Stimulated activated CD4-positive, alpha-beta T cell treated with anti-CD3 and anti-CD28 coated beads, Interleukin-1b, Interleukin-23, amount 100 ng/mL, for 4 hours (primary cell): ENCODE results near the gene CLDN10.
"Not testable (repeated sequence)": the region's sequence is repeated elsewhere in the genome, so short reads cannot be mapped to it uniquely, and the experiment has no call there.

Experiments
- DNase-seq, 2 donors: peaks; one replicate each; pipeline ENCODE4 v3.0.0-alpha.2; 2020; ENCODE audit warnings: low read depth in 2 of 2

The CLDN10 gene

DNA sequence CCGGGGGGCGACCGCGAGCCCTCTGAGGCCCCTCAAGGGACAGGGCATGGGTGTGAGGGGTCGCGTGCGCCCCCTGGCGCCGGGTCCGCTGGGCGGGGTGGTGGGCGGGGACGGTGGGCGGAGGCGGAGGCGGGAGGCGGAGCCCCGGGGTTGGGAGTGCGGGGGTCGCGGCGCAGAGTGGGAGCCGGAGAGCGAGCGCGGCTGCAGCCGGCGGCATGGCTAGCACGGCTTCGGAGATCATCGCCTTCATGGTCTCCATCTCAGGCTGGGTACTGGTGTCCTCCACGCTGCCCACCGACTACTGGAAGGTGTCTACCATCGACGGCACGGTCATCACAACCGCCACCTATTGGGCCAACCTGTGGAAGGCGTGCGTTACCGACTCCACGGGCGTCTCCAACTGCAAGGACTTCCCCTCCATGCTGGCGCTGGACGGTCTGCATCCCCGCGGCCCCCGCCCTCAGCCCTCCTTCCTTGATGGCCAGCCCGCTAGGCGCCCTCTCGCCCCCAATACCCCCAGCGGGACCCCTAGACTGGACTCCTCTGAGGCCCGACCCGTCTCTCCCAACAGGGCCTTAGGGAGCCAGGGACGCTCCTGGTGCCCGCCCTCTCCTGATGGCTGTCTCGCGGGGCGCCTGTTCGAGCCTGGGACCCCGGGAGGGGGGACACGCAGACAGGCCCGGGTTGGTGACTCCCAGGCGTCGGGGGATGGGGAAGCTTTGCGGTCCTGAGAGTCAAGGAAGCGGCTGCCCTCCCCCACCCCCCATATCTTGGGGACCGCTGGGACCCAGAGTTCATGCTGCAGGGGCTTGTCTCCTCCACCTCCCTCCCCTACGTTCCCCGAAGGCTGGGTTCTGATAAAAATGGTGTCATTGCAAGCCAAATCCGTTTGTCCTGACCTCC, at the start of gene CLDN10:
Gene CLDN10, plus strand, starts transcription at position 182 of the 903 bp plus-strand sequence. Its CDS starts 34 bp downstream, at position 216.
- DNase-seq: no peak

- no peak for DNase-seq
Observed at GRCh38 chr13:95503662-95504061, 48.9 kb upstream of the CLDN10 start.

DNA sequence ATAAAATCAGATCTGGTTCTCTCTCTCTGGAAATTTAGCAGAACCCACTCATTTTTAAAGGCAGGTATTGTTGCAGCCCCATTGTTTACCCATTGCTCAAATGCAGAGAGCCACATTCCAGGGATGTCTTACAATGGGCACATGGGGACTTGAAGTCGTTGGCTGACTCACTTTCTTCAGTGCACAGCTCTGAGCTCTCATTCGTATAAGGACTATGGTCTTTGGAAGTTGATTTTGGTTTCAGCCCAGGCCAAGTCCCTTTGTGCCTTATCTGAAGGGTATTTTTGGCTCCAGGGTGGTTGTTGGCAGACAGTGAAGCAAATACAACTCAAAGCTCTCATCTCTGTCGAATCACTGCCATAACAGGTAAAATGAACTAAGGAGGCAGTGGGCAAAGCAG, 47.3 kb upstream of the CLDN10 start:
- DNase-seq: no peak

GRCh38 chr13:95505986-95506385, 46.5 kb upstream of the CLDN10 start:
- DNase-seq: no peak

DNA sequence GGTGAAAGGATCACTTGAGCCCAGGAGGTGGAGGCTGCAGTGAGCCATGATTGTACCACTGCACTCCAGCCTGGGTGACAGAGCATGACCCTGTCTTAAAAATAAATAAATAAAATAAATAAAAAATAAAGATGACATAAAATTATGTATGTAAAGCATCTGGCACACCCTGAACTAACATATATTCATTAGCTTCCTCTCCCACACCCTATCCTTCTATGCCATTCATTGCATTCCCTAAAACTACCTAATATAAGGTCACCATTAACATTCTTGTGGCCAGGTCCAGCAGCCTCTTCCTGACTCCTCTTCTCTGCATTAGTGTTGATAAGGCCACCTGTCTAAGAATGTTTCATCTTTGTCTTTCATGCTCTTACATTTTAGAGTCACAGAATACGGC, 44.5 kb upstream of the CLDN10 start:
- DNase-seq: no peak

GRCh38 chr13:95508996-95509395, 43.5 kb upstream of the CLDN10 start:
- DNase-seq: no peak

GRCh38 chr13:95509521-95510310, 42.8 kb upstream of the CLDN10 start:
- DNase-seq: no peak

DNA sequence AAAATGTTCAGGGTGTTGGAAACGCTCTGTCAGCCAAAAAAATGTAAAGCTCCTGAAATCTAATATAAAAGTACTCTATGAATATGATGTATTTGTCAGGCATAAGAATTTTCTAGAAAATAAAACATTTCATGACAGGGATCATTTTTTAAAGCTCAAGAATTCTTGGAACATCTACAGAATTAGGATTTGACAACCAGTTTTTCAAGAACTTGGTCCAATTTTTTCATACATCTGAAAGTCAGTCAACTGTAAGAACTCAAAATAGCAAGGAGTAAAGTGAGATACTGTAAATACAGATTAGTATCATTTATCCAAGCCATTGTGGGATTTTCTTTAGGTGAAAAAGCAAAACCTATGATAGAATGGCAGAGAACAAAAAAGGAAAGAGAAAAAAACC, 41.6 kb upstream of the CLDN10 start:
- DNase-seq: no peak

DNA sequence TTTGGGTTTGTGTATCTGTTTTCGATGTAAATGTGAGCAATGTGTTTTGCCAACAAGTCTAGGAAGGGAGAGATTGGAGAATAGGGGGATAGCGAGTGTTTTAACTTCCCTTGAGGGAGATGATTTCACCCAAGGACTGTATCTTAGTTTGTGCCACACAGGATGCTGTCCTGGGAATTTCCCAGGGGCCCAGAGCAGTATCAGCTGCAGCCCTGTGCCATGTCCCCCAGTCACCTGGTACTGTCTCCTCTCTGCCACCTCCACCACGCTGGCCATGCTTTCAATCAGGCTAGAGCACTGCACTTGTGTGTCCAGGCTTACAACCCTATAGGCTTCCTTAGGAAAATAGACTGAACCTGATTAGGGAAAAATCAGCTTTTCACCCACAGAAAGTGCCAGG, 40.1 kb upstream of the CLDN10 start:
- no peak for DNase-seq

DNA sequence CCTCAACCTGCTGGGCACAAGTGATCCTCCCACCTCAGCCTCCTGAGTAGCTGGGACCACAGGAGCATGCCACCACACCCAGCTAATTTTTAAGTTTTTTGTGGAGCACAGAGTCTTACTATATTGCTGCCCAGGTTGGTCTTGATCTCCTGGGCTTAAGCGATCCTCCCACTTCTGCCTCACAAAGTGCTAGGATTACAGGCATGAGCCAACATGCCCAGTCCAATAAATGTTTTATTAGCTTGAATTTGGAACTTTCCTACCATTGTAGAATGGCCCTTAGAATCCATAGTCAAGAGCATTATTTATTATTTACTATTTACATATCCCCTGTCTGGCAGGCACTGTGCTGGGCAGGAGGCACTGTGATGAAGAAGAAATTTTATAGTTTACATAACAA, 39.6 kb upstream of the CLDN10 start:
- DNase-seq: no peak

- not testable (repeated sequence) for DNase-seq
Observed at GRCh38 chr13:95515606-95516005, 36.9 kb upstream of the CLDN10 start.

DNA sequence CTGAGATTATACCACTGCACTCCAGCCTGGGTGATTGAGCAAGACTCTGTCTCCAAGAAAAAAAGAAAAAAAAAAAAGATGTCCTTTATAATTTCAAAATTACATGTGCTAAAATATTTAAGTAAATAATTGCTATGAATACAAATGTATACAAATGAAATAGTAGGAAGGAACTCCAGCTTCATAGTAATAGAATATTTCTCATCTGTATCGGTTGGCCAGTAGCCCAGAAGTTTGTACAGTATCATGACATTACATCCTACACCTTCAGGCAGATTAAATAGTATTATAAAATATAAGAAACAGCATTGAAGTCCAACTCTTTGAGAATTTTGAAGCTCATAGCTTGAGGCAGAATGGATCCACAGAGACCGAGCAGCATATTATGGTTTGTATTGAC, 36.5 kb upstream of the CLDN10 start:
- no peak for DNase-seq

DNA sequence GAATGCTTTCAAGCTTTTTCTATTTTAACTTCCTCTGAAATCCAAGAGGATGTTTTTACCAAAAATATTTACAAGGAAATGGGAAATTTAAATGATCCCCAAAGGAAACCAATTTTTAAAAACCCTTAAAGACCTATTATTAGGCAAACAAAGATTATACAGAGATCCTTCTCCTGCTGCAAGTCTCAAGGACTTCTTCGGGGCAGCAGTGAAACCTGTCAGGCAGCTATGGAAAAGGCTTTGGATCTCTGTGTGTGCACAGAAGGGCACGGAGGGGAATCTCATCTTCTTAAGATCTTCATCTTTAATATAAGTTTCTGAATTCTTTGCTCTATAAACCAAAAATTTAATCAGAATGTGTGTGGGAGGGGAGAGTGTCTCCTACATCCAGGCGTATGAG, 36.0 kb upstream of the CLDN10 start:
- DNase-seq: no peak

DNA sequence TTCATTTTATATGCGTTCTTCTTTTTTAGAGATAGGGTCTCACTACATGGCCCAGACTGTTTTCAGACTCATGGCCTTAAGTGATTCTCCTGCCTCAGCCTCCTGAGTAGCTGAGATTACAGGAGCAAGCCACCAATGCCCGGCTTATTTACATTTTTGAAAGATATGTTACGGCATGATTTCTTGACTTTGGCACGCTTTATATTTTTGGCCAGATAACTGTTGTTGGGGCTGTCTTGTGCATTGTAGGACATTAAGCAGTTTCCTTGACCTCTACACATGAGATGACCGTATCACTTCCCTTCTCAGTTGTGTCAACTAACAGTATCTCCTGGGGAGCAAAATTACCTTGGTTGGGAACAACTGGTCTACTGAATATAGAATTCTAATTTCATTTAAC, 28.9 kb upstream of the CLDN10 start:
- no peak for DNase-seq

DNA sequence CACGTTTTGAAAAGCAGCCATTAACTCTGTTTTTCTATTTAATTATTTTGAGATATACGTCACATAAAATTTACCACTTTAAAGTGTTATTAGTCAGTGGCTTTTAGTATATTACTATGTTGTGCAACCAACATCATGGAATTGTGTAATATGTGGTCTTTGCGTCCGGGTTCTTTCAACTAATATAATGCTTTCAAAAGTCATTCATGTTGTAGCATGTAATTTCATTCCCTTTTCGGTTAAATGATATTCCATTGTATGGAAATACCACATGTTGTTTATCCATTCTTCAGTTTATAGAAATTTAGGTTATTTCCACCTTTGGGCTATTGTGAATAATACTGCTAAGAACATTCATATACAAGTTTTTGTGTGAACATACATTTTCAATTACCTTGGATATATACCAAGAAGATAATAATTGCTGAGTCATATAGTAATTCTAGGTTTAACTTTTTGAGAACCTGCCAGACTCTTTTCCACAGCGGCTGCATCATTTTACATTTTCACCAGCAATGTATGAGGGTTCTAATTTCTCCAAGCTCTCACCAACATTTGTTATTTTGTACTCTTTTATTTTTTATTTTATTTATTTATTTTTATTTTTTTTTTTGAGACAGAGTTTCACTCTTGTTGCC, 28.1 kb upstream of the CLDN10 start:
- no peak for DNase-seq

GRCh38 chr13:95527955-95528354, 24.6 kb upstream of the CLDN10 start:
- no peak for DNase-seq

DNA sequence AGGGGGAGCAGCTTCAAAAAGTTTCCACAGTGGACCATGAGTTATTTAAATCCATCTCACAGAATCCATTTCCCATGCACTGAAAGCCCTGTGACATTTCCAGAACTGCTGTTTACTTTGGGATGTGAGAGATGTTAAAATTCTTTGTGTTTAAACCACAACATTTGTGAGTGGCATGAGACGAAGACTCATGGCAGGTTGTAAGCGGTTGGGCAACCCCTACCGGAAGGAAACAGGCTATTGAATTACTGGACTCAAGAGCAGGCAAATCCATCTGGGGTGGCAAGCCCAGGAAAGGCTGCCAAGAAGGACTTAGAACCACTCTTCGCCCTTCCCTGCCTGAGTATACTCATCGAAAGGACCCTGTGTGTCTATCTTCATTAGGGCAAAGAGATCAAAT, 22.3 kb upstream of the CLDN10 start:
- no peak for DNase-seq

GRCh38 chr13:95533545-95534160, 18.9 kb upstream of the CLDN10 start:
- DNase-seq: no peak

GRCh38 chr13:95535243-95535642, 17.3 kb upstream of the CLDN10 start:
- DNase-seq: no peak

DNA sequence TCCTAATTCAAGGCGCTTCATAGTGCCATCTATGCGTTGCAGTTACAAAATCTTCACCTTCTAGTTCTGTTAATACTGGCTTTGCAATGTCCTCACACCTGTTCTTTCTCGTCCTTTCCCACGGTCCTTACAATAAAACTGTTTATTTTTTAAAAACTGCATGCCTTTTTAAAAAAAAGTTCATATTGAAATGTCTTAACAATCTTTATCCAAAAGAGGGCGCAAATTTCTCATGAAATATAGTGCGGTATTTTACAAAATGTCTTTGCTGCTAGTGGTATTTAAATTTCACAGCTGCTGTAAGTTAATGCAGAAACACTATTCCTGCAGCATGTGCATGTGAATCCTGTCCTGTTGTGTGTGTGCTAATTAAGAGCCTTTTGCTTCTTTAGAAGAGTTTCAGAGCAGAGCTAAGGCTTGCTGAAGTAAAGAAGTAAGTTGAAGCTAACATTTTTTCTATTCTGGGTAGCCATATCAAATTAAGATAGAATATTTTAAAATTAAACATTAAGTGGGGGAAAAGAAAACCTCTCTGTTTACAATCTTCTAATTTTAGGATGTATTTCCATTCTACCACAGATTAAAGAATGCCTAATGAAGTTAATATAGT, 15.8 kb upstream of the CLDN10 start:
- no peak for DNase-seq

GRCh38 chr13:95540888-95541287, 11.6 kb upstream of the CLDN10 start:
- no peak for DNase-seq

- DNase-seq: no peak
Observed at GRCh38 chr13:95541308-95541707, 11.2 kb upstream of the CLDN10 start.
